Amniotic epithelial cell (primary cell): Measurements from ENCODE around the gene CD151.

Source experiments
- DNase-seq: peaks from one replicate; pipeline ENCODE4 v3.0.0-alpha.2; 2010; ENCODE audit warnings: low read depth

CD151 gene

DNA sequence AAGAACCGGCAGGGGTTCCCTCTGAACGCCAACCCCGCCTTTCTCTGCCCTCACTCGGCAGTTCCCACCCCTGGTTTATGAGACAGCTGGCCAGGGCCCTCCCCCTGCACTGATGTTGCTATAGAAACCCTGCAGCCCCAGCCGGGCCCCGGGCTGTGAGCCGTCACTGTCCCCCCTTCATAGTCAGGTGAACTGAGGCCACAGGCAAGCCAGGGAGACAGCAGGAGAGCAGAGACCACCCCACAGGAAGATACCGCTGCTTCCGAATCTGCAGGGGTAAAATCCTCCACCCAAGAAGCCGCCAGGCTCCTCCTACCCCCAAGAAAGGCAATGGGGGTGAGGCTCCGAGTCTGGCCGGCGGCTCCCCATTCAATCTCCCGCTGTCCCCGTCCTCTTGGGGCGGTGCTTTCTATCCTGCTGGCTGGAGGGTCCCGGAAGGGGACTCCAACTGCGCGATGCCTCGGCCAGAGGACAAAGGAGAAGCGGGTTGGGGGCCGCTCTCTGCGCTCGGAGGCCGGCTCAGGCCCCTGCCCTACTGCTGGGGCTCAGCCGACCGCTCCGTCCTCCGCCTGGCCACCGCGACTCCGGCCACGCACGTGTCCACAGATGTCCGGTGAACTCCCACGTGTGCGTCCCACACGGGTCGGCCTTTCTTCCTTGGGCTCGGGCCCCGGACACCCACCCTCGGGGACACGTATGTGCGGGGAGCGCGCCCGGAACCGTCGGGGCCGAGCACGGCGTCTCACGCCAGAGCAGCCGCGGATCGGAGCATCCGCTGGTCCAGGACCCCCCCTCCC lies 35.3 kb upstream of the CD151 start:
- peak; percentile 70 for DNase-seq

- DNase-seq = peak; percentile 60
These were observed 34.5 kb upstream of the CD151 start, which contains the start of gene SLC25A22 for GRCh38 chr11:798093-798713. TSS of gene SLC25A22 (minus strand) at chr11:798281. CDS start at chr11:795006, 3,275 bp downstream.

DNA sequence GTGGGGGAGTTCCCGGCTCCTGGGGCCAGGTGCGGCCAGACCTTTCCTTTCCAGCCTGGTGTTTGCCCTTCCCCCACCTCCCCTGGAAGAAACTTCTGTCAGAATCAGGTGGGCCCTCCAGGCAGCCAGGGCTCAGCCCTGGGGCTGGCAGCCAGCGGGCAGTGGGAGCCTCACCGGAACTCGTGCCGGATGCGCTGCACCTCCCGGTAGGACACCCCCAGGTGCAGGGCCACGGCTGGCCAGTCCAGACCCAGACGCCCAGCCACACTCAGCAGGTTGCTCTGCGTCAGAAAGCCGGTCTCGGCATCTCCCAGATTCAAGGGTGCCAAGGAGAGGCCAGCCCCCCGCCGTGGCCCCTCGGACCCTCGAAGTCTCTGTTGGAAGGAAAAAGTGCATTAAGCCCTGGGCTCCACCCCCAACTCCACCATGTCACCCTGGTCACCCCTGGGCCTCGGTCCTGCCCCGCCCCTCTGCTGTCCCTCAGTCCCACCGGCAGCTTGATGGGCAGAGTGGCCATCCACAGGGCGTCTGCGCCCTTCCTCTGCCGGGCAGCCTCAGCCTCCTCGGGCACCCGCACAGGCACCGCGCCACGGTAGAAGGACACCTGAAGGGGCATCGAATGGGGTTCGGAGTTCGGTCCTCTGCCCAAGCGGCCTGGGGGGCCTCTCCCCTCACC lies 33.0 kb upstream of the CD151 start:
- DNase-seq = no peak

DNA sequence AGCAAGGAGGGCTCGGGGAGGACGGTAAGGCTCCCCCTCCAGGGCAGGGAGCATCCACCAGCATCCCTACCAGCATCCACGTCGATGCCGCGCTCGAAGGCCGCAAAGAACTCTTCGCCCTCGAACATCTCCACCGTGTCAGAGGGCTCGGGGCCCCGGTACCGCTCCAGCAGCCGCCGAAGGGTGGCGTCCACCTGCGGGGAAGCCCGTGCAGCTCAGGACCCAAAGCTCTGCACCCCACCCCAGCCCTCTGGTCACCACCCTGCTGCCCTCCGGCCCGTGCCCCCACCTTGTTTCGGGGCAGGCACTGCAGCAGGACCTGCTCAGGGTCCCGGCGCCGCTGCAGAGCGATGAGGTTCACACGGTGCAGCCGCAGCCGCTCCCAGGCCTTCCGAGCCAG lies 32.3 kb upstream of the CD151 start:
- no peak for DNase-seq

DNA sequence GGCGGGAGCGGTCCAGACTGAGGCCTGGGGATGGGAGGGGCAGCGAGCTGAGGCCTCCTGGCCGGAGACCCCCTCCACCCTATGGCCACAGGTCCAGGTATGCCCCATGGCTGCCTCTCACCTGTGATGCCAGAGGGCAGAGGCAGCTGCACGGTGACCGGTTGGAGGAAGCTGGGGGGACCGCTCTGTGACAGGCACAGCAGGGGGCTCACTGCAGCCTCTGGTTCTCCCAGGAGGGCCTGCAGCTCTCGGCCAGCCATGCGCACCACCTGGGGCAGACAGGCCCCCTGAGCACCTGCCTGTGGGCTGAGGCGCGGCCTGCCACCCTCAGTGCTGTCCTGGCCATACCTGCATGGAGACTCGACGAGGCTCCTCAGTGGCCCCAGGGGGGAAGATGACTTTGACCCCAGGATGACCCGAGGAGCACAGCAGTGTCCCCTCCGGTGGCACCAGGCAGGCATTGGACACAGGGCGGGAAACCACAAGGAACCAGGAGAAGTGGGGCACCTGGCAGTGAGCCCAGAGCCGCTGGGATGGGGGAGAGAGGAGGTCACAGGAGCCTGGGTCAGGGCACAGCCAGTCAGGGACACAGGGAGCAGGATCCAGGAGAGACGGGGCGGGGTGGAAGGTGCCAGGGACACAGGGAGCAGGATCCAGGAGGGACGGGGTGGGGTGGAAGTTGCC lies 31.5 kb upstream of the CD151 start:
- DNase-seq = no peak

DNA sequence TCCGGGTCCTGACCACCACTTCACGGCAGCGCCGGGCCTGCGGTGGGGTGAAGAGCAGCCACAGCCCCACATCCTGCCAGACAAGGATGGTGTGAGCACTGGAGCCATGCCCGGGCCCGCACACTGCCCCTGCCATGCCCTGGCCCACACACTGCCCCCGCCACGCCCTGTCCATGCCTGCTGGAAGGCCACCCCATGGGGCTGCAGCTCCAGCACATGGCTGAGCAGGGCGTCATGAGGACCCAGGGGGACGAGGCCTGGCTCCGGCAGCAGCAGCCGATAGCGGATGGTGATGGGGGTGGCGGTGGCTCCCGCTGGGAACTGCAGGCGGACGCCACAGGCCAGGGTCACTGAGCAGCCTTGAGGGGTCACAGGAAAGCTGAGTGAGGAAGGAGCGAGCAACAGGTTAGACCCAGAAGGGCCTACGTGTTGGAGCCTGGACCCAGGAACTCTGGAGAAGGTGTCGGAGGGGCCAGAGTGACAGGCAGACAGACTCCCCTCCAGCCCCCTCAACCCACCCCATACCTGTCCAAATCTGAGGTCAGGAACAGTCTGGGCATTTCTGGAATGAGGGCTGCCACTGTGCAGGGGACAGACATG lies 30.6 kb upstream of the CD151 start:
- no peak for DNase-seq

GRCh38 chr11:802693-803466 lies 29.9 kb upstream of the CD151 start:
- DNase-seq = no peak

- DNase-seq = no peak
These were observed 29.3 kb upstream of the CD151 start for GRCh38 chr11:803467-803742.

DNA sequence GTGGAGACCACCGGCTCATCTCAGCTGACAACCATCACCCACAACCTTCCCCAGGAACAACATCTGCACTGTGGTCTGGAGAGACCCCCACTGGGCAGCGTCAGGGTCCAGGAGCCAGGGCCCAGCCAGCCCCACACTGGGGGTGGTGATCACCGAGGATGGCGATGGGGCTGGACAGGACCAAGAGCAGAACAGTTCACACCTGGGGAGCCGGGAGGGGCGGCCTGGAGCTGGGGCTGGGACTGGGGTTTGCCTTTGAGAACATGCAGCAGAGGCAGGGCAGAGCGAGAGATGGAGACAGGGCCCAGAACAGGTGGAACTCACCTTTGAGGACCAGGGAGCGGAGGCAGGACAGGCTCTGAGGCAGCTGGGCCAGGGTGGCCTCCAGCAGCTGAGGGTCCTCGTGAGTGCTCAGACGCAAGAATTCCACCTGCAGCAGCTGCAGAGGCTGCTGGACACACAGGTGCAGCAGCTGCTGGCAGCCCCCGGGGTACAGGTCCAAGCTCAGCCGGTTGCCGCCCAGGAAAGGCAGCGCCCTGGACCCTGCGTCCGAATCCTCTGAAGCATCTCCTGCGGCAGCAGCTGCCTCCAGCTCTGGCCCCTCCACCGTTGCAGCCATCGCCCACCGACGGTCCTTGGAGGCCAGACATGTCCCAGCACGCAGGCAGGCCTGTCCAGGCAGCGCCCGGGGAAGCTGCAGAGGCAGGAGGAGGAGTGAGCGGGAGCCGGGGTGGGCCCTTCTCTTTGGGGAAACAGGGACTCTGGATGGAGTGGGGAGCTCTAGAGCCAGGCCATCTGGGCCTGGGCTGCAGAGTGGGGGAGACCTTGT lies 28.8 kb upstream of the CD151 start:
- no peak for DNase-seq

DNA sequence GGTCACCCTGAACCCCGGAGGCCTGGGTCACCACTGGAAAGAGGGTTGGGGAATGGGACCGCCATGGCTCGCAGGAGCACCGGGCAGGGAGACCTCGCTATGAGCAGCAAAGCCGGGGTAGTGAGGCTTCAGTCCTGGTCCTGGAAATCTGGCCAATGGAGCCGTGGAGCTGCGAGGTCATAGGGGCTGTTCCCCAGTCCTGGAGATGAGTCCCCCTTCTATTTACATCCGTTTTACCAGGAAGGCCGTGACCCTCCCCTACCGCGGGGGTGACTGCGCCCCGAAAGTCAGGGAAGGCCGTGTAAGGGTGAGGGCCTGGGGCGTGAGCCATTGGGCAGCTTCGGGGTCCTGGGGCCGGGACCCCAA lies 28.2 kb upstream of the CD151 start:
- no peak for DNase-seq

- no peak for DNase-seq
These were observed 24.1 kb upstream of the CD151 start for GRCh38 chr11:808427-809286.

DNA sequence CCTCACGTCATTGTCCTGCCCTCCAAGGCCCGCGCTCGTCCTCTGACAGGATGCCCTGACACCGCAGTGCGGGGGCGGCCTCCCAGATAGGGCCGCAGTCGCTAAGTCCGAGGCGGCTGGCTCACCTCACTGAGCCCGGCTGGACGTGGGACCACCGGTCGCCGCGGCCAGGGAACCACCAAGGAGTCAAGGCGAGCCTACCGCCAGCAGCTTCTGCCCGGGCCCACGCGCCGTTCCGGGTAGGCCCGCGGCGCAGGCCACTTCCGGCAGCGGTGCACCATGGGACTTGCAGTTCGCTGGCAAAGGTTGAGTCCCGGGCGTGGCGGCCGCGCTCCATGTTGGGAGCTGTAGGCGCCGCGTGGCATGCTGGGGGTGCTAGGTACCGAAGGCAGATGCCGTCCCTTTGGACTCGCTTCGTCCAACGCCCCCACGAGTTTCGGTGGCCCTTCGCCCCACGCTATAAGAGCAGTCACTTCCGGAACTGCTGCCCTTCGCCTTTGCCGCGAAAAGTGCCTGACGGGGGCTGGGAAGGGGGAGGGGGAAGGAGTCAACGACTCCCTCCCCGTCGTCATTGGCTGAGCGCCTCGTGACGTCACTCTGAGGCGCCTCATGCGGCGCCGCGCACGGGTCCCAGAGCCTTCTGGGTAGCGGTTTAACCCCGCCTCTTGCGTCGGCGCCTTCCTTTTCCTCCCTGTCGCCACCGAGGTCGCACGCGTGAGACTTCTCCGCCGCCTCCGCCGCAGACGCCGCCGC lies 23.3 kb upstream of the CD151 start, which contains the start of gene RPLP2:
TSS of gene RPLP2 (plus strand) at position 681 of the 753 bp plus-strand sequence. CDS start 268 bp downstream, outside the sequence.
- peak; percentile 94 for DNase-seq

DNA sequence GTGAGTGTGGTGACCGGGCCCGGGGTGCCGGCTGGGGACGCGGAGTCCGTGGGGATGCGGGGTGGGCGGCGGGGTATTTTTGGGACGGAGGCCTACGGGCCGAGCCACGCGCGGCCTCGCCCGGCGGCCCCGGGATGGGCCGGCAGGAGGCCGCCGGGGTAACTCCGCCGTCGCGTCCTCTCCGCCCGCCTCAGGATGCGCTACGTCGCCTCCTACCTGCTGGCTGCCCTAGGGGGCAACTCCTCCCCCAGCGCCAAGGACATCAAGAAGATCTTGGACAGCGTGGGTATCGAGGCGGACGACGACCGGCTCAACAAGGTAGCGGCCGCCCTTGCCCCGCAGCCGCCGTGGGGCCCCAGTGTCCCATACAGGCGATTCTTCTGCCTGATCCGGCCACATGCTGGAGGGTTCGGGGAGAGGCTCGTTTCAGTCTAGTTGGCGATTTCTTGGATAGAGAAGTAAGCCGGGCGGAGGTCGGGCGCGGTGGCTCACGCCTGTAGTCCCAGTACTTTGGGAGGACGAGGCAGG lies 22.6 kb upstream of the CD151 start:
- DNase-seq = no peak

GRCh38 chr11:811446-812245 lies 21.1 kb upstream of the CD151 start:
- DNase-seq = no peak

DNA sequence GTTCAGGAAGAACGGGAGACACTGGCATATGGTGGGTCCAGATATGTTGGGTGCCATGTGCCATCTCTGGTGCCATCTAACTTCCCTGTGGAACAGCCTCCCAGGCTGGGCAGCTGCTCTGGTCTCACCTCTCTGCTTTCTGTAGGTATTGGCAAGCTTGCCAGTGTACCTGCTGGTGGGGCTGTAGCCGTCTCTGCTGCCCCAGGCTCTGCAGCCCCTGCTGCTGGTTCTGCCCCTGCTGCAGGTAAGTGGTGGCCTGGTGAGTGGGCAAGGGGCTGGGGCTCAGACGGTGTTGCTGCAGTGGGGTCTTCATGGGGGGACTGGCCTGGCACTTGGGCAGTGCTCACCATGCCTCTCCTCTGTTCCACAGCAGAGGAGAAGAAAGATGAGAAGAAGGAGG lies 20.4 kb upstream of the CD151 start:
- DNase-seq = no peak

GRCh38 chr11:813072-813455 lies 19.7 kb upstream of the CD151 start:
- DNase-seq = no peak

DNA sequence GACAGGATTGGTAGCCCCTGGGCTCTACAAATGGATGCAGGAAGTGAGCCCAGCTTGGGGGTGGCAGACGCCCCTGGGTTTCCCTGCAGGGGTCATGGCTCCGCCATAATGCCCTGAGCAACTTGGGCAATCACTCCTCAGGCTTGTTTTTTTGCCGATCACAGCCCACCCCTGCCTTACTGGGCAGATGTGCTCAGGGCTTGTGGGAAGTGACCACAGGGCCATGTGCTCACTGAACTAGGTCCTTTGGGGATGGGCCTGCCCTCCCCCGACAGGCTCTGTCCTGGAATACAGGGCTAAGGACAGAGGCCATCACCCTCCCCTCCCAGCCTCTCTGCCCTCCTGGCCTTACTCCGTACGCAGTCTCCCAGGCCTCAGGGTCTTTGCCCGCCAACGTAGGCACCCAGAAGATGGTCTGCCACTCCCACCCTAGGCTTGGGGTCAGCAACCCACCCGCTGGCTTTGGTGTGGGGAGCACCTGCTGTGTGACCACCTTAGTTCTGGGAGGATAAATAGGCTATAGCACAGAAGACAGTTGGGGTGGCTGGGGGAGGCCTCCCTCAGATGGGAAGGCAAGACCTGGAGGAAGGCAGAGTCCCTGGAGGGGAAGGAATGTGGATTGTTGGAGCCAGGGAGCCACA lies 19.2 kb upstream of the CD151 start:
- DNase-seq = no peak
